NCI-H226 (cell line): ENCODE measurements around the gene PML.

Experiments
- DNase-seq: peaks from one replicate; pipeline ENCODE4 v3.0.0-alpha.2; 2015

The PML gene

DNA sequence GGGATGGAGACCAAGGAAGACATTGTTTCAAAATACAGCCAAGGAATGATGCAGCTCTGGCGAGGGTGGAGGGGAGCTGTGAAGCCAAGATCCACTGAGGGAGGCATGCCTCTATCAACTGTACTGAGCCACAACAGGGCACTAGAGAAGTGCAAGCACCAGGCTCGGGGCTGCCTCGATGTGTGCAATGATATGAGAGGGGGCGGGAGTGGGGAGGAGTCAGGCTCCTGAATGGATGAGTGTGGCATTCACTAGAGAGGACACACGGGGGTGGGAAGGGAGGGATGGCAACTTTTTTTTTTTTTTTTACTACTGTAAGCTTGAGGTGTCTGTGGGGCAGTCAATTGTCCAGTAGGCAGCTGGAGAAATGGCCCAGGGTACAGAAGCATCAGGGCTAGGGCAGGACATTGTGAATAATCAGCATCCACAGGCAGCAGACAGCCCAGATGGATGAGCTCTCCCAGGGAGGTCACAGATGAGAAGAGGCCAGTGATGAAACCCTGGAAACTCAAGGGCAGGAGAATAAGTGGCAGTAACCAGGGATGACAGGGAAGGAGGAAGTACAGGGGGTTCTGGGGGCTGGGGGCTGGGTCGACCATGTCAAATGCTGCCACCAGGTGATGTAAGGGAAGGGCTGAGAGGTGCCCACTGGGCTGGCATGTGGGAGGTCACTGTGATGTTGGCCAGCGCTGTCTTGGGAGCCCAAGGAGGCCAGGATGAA lies 8.3 kb upstream of the PML start:
- DNase-seq: no peak

- no peak for DNase-seq
Measured at GRCh38 chr15:73986776-73987056, 7.8 kb upstream of the PML start.

- no peak for DNase-seq
Measured at GRCh38 chr15:73987250-73987649, 7.3 kb upstream of the PML start.

DNA sequence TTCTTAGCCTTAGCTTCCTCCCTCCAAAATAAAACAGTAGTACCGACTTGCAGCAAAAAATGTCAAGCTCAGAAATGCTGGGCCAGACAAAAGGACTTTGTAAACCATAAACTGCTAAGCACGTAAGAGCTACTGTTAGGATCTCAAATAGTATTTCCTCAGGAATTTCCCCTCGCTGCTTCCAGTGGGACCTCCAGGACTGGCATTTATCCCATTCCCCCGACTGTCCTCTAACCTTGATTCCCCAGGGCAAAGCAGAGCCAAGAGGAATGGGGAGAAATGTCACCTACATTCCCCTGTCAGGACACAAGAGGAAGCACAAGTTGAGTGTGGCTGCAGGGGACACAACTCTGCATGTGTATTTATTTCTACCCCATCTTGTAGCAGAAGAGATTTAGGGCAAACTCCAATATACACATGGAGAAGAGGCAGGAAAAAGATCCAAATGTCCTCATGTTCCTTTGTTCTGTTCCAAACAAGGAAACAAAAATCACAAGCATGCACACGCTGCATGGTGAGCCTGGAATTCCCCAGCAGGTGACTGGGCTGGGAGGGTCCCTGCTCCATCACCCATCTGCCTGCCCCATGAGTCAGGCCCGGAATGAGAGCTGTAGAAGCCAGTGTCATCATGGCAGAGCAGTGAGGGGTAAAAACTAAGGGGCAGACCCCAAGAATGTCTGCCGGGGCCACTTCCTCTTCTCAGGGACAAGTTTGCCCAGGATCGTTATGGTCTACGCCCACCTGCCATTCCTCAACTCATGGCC lies 6.7 kb upstream of the PML start:
- peak; percentile 51 for DNase-seq

- no peak for DNase-seq
Measured at GRCh38 chr15:73988445-73988969, 6.0 kb upstream of the PML start.

GRCh38 chr15:73989001-73989798 lies 5.3 kb upstream of the PML start:
- DNase-seq: peak; percentile 81

- DNase-seq: no peak
Measured at GRCh38 chr15:73990250-73991005, 4.1 kb upstream of the PML start.

DNA sequence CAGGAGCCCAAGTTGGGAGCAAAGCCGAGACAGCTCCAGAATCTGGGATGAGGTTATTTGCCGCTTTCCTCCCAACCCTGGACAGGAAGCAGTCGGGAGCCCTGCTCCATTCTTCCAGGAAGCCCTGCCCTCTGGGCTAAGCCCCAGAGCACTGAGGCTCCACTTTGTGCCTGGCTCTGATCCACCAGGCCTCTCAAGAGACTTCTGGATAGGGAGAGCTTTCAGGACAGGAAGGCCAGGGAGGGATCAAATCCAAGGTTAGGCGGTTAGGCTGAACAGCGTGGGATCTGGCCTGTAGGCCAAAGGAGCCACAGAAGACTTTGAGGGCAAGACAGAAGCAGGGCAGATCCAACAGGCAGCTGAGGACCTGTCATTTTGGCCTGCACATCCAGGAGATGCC lies 3.3 kb upstream of the PML start:
- peak; percentile 57 for DNase-seq

- peak; percentile 98 for DNase-seq
Measured at GRCh38 chr15:73991726-73992593, 2.6 kb upstream of the PML start, which contains the start of gene STOML1. TSS of gene STOML1 (minus strand) at chr15:73992295. CDS start at chr15:73992223, 72 bp downstream.

DNA sequence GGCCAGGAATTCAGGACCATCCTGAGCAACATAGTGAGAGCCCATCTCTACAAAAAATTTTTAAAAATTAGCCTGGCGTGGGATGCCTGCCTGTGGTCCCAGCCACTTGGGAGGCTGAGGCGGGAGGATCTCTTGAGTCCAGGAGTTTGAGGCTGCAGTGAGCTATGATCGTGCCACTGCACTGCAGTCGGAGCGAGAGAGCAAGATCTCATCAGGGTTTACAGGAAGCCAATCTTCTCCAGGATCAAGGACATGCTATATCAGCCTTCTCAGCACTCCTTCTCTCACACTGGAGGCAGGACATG lies 2.0 kb upstream of the PML start:
- no peak for DNase-seq

- no peak for DNase-seq
Measured at GRCh38 chr15:73993211-73993994, 1.1 kb upstream of the PML start.

- peak; percentile 68 for DNase-seq
Measured at GRCh38 chr15:73994912-73995622, 551 bp downstream of the PML start.

DNA sequence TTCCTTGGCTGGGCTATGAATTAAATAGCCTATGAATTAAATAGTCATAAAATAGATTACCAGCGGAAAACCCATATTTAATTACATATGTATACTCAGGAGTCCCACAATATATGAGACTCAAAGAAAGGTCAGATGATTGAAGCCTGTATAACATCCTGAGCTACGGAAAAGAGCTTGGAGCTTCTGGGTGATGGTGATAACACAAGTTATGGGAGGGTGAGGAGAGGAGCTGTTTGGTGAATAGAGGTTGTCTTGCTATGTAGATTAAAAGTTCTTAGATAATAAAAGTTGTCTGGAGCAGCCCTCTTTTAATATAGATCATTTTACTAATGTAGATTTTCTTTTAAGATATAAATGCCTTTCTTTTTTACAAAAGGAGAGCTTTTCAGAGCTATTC lies 1.8 kb downstream of the PML start:
- no peak for DNase-seq

DNA sequence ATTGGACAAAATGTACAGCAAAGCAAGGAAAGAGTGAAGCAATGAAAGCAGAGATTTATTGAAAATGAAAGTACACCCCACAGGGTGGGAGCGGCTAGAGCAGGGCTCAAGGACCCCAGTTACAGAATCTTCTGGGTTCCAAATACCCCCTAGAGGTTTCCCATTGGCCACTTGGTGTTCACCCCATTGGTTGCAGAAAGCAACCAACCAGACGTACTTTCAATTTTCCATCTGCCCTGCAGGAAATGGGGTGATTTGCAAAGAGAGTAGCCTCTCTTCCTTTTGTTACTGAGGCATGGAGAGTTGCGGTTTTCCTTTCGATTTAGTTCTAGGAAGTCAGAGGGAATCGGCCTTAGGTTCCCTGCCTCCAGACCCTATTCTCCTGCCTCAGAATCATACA lies 2.4 kb downstream of the PML start:
- no peak for DNase-seq

GRCh38 chr15:73997986-73998385 lies 3.5 kb downstream of the PML start:
- DNase-seq: no peak

- DNase-seq: no peak
Measured at GRCh38 chr15:74006774-74007639, 12.5 kb downstream of the PML start.

DNA sequence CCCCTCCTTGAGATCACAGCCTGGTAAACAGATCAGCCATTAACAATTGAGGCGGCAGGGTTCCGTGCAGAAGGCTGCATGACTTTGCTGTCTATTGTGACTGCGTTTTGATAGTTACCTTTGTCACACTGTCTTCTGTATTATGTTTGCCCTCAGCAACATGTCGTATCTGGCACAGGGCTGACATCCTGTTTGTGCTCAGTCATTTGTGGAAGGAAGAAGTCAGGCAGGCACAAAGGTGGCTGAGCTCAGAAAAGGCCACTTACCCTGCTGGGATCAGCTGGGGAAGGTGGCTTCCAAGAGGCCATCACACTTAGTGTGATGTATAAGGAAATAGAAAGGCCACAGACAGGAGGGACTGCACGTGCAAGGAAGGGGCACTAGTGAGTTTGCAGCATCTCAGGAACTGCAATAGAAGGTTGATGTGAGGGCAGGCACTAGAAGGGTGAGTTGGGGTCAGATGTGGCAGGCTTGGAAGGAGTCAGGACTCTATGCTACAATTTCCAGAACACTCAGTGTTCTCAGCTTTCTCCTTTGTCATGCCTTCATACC lies 13.4 kb downstream of the PML start:
- DNase-seq: no peak

DNA sequence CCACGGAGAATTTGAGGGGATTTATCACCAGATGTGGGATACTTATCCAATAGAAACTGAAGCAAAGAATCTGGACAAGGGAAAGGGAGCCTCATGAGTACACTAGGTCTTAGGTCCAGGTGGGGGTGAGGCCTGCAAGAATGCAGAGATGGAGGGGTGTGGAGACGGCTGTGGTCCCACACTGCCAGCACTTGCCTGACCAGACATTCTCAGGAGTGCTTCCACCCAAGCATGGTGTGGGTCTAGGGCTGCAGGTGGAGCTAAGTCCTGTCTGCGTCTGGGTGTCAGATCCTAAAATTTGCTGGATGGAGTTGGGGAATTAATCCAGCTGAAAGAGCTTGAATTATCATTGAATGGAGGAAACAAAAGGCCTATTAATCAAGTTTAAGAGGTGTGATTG lies 14.4 kb downstream of the PML start:
- DNase-seq: no peak

DNA sequence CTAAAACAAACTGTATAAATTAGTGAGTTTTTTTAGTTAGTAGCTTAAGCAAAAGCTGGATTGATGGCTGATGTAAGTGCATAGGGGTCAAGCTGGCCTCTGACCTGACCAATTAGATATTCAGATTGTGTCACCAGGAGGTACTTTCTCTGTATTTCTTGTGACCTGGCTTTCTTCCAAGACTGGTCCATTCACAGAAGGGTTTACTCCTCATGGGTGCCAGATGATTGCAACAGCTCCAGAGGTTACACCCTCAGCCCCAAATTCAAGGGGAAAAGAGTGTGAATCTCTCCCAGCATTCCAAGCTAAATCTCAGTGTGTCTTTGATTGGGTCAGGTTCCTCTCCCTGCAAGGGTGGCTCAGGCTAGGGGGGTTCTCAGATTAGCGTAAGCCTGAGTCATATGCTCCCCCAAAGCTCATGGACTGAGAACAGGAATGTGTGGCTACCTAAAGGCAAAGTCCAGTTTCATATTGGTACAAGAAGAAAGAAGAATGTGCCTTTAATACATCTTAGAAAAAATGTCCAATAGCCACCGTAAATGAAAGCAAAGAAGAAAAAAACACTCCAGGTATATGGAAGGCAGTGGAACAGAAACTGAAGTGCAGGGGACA lies 16.5 kb downstream of the PML start:
- peak; percentile 34 for DNase-seq
